HK-2 (cell line): ENCODE results near the gene ABI2.
"Not testable (repeated sequence)": the region's sequence is repeated elsewhere in the genome, so short reads cannot be mapped to it uniquely, and the experiment has no call there.

Source experiments
- DNase-seq: peaks from one replicate; pipeline ENCODE4 v3.0.0-alpha.2; 2018; ENCODE audit not compliant: unreplicated experiment

The ABI2 gene

DNA sequence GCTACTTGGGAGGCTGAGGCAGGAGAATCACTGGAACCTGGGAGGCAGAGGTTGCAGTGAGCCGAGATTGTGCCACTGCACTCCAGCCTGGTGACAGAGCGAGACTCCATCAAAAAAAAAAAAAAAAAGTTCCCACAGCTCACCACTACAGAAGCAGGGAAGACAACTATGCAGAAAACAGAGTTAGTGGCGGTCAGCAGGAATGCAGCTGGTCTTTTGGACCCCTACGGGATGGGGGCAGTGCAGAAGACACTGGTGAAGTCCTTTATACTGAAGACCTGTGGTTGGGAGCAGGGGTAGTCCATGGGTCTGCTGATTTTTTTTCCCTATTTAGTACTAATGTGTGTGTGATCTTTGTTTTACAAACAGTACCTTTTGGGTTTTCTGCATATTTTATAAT is 101.4 kb downstream of the ABI2 start:
- DNase-seq: not testable (repeated sequence)

GRCh38 chr2:203431391-203432185 is 103.4 kb downstream of the ABI2 start:
- no peak for DNase-seq

DNA sequence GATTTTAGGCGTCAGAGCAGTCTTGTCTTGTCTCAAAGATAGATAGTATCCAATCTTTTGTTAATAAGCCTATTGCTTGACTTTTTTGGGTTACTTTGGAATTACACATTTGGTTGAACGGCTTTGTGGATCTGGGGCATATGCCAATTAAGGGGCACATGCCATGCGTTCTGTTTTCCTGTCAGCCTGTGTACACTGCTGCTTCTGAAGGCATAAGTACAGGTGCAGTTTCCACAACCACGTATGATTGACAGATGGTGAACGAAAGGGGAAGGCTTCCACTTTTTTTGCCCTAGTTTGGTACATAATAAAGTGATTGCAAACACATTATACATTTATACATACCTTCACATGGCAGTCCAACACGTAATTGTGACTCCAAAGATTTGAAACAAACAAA is 104.6 kb downstream of the ABI2 start:
- DNase-seq: no peak

GRCh38 chr2:203436496-203436895 is 108.3 kb downstream of the ABI2 start:
- DNase-seq: no peak

GRCh38 chr2:203437511-203437910 is 109.3 kb downstream of the ABI2 start:
- DNase-seq: no peak

DNA sequence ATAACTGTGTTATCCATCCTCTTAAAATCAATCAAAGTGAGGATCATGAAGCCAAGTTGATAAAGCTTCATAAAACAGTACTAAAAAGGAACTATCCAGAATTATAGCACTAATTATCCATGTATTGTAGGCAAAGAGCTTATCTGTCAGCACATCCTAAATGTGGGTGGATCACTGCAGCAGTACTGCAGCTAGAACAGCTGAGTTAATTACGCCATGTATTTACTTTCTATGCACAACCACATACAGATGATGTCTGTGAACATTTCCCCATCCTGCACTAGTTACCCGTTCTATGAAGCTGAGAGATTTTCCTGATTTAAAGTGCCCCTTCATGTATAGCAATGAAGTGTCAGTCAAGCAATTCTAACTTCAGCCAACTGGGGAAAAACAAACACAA is 110.3 kb downstream of the ABI2 start:
- DNase-seq: no peak

DNA sequence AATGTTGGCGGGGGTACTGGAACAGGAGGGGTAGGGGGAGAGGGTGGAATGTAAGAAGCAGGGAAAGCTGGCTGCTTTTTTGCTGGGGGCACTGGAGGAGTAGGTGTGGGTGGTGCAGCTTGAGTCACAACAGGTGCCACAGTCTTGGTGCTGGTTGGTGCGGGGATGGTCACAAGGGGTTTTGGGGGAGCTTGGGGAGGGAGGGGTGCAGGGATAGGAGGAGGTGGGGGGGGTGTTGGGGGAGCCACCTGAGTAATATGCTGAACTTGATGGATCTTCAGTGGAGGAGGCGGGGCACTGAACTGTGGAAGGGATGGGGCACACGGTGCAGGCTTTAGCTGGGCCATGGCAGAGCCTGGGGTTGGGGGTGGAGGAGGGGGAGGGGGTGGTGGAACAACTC is 112.5 kb downstream of the ABI2 start:
- DNase-seq: no peak

DNA sequence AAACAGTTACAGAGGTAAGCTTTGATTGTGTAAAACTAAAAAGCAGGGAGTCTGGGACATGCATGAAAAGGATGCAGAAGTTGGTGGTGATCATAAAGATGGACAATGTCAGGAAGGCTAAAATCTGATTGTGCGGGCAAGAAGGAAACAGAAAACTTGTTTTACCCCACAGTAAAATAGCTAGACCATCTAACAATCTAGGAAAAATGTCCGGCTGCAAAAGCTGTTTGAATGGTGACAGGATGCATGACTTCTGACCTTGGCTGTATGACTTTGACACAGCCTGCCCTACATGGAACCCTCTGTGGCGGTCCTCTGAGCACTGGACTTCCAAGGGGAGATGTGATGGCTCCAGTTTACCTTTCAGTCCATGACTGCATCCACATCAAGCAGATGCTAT is 113.3 kb downstream of the ABI2 start:
- no peak for DNase-seq

- no peak for DNase-seq
These were observed 114.3 kb downstream of the ABI2 start for GRCh38 chr2:203442463-203442862.

DNA sequence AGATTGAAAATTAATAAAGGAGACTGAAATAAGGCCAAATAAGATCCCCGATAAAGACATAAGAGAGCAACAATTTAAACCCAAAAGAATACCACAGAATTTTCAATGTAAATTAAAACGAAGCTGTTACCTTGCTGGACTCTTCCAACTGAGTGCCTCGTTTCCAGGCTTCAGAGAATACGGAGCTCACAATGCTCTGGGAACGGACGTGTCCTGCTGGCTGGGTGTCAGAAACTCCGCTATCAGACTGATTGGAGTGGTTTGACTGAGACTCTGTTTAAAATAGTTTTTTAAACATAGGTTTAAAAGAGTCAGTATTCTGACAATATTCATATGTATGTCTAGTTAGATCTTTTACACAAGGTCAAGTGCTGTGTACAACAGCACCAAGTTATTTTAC is 116.5 kb downstream of the ABI2 start:
- DNase-seq: no peak

DNA sequence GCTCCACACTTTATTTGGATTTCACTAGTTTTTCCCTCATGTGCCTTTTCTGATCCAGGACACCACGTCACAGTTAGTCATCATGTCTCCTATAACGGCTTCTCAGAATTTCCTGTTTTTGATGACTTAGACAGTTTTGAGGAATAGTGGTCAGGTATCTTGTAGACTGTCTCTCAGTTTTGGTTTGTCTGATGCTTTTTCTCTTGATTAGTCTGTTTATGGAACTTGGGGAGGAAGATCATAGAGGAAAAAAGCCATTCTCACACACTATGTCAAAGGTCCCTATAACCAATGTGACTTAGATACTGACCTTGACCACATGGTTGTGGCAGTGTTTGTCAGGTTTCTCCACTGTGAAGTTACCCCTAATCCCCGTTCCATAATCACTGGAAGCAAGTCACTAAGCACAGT is 117.9 kb downstream of the ABI2 start:
- DNase-seq: no peak

DNA sequence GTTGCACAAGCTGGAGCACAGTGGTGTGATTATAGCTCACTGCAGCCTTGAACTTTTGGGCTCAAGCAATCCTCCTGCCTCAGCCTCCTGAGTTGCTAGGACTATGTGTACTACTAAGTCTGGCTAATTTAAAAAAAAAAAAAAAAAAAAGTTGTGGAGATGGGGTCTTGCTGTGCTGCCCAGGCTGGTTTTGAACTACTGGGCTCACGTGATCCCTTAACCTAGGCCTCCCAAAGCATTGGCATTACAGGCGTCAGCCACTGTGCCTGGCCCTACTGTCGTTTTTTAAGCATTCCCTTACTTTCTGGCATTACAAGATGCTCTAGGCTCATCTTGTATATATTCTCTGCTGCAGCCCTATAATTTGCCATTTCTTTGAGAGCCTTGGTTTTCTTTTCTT is 118.6 kb downstream of the ABI2 start:
- no peak for DNase-seq

DNA sequence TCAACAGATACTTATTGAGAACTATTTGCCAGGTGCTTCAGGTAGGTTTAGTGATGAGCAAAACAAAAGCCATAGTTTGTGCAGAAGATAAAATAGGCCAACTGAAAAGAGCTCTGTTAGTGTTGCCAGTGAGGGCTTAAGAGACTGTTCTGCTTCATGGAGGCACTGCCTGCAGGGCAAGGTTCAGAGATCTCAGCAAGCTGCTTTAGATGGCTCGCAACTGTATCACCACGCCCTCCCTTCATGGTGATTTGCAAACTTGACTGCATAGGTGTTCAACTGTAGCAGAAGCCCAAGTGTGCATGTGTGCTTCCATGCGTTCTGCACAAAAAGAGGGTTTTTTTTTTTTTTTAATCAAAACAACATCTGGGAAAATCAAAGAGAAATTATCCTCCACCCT is 122.4 kb downstream of the ABI2 start:
- no peak for DNase-seq

DNA sequence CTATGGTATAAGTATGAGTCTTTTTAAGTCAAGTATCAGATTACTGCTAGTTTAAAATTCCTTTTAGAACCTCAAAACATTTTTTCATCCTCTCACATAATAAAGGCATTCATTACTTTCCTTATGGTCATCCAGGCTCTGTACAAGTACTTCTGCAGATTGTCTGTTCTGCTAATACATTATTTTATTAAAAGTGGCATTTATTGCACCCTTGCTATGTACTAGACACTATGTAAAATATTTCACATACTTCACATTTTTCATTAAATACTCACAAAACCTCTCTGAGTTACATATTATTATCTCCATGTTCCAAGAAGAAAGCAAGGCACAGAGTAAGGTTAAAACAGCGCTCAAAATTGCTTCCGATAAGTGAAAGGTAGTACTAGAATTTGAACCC is 122.8 kb downstream of the ABI2 start:
- no peak for DNase-seq

DNA sequence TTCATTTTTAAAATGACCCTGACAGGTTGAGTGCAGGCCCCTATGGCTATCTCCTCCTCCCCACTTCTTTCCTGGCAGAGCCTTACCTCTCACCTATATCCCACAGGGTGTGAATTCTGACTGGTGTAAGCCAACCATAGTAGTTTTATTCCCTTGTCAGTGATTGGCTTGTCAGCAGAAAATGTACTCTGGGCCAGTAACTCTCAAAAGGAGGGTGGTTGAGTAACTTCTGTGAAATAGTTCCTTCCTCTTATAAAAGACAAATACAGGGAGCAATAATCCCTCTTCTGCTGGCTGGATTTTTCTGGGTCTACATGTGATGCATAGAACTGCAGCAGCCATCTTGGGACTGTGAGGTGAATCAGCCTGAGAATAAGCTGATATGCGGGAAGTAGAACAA is 123.5 kb downstream of the ABI2 start:
- no peak for DNase-seq

- no peak for DNase-seq
These were observed 125.8 kb downstream of the ABI2 start for GRCh38 chr2:203453858-203454451.

DNA sequence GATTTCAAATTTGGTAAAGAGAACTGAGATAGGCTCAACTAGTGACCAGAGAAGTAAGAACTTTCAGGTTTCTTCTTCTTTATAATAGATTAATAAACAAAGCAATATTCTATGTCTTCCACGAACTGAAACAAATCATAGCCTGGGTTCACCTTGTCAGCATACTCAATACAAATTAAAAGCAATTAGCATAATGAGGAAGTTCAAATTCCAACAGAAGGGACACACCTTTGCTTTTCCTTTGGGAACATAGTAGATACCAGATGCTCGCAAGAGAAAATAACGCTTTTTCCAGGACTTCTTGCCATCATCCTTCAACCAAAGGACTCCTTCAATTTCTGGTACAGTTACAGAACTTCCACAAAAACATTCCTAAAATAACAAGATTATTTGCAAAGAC is 127.0 kb downstream of the ABI2 start:
- DNase-seq: no peak

GRCh38 chr2:203461746-203462145 is 133.6 kb downstream of the ABI2 start:
- no peak for DNase-seq

GRCh38 chr2:203462308-203462707 is 134.1 kb downstream of the ABI2 start:
- no peak for DNase-seq

- DNase-seq: no peak
These were observed 135.1 kb downstream of the ABI2 start for GRCh38 chr2:203463266-203463678.

DNA sequence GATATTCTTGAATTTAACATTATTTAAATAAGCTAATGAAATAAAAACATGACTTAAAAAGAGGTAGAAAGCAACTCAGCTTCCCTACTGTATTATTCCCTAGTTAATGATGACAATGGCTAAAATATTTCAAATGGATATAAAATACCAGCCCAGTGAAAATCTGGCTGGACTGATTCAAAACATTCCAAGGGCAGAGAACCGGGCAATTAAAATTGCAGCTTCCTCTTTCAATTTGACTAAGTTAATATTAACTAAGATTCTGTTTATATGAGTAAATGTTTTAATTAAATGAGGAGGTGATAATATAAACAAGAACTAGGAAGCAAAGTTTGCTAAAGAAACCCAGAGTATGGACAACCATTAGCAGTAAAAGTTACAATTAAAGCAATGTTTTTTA is 141.4 kb downstream of the ABI2 start:
- DNase-seq: no peak

DNA sequence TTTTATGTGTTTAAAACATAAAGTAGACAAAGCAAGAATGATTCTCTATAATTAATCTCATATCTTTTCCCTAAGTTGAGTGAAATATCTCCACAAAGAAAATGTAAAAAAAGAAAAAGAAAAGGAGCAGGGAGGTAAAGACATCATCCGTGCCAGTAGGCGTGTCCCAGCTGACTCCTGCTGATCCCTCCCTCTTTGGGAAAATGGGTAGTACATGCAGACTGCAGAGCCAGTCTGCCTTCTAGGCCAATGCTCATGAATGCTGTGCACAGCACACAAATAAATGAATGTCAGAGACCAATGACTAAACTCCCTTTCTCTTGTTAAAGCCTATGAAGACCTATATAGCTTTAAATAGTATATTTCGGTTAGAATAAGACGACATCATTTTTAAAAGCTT is 142.2 kb downstream of the ABI2 start:
- DNase-seq: no peak

DNA sequence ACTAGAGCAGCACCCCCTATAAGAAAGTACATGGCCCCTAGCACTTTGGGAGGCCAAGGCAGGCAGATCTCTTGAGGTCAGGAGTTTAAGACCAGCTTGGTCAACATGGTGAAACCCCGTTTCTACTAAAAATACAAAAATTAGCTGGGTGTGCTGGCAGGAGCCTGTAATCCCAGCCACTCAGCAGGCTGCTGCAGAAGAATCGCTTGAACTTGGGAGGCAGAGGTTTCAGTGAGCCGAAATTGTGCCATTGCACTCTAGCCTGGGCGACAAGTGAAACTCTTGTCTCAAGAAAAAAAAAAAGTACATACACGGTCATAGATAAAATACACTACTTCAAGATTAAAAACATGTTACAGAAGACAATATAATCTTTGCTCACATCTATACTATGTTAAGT is 143.1 kb downstream of the ABI2 start:
- DNase-seq: no peak

DNA sequence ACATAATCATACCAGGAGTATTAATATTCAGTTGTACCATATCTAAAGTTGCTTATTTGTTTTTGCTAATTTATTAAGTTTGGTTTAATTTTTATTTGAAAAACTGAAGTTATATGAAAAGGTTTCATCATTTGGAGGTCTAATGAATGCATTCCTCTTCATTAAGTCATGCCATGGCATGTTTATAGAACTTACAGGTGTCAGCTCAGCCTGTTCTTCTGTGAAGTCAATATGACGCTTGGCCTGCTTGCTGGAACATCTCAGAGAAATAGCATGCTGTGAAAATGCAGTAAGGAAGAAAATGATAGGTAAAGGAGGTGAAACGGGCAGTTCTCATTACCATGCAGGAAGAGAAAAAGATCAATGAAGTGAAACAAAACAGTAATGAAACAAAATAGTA is 148.7 kb downstream of the ABI2 start:
- no peak for DNase-seq
